Mesodermal cell (in vitro differentiated cells): ENCODE data around the gene LHX4.

Experiments
- H3K27ac ChIP-seq: 2 replicates; pipeline ENCODE4 v1.7.0; 2013; ENCODE audit warnings: mild to moderate bottlenecking, low read depth, low read length, moderate library complexity; ENCODE audit not compliant: severe bottlenecking
- H3K36me3 ChIP-seq: 2 replicates; pipeline ENCODE4 v1.7.1; 2013; ENCODE audit warnings: mild to moderate bottlenecking, low read length, moderate library complexity; ENCODE audit not compliant: control insufficient read depth, insufficient read depth
- H3K4me1 ChIP-seq: one replicate; pipeline ENCODE4 v1.7.1; 2013; ENCODE audit warnings: mild to moderate bottlenecking, low read length; ENCODE audit not compliant: insufficient read depth, control insufficient read depth, poor library complexity, severe bottlenecking
- H3K4me3 ChIP-seq: 2 replicates; pipeline ENCODE4 v1.7.0; 2013; ENCODE audit warnings: low read length, control low read depth, mild to moderate bottlenecking; ENCODE audit not compliant: insufficient read depth, poor library complexity, severe bottlenecking; ENCODE audit errors: extremely low read depth
- H3K9me3 ChIP-seq: 2 replicates; pipeline ENCODE4 v1.7.1; 2013; ENCODE audit warnings: mild to moderate bottlenecking, low read length, moderate library complexity; ENCODE audit not compliant: control insufficient read depth
- WGBS, 2 experiments: methylation state at CpG; one replicate each; pipeline ENCODE4 v1.1.5; 2013; ENCODE audit warnings: missing lambda C conversion rate in 2 of 2; ENCODE audit not compliant: insufficient coverage in 2 of 2; 5-methylcytosine and 5-hydroxymethylcytosine counted together

The LHX4 gene

GRCh38 chr1:180188091-180188506 lies 42.0 kb upstream of the LHX4 start:
- H3K27ac ChIP-seq = no peak overlapping the region
- no peak overlapping the region for H3K4me3 ChIP-seq
- no peaks in the 10 kb centered on the region for H3K9me3 ChIP-seq
- peaks cover 16% of the 10 kb centered on the region for H3K36me3 ChIP-seq
- H3K4me1 ChIP-seq = no peaks in the 10 kb centered on the region
- WGBS, 2 experiments = 43 to 60% methylated on average over 5 of the region's 8 CpGs

GRCh38 chr1:180188684-180189175 lies 41.3 kb upstream of the LHX4 start:
- no peaks in the 10 kb centered on the region for H3K4me1 ChIP-seq
- no peak overlapping the region for H3K27ac ChIP-seq
- no peaks in the 10 kb centered on the region for H3K9me3 ChIP-seq
- no peak overlapping the region for H3K4me3 ChIP-seq
- peaks cover 16% of the 10 kb centered on the region for H3K36me3 ChIP-seq
- 90 to 93% methylated on average over 4 to 5 of the region's 8 CpGs for WGBS, 2 experiments

GRCh38 chr1:180190091-180190490 lies 40.0 kb upstream of the LHX4 start:
- Histone ChIP-seq H3K4me3 (no peak overlapping the region), H3K4me1 (no peaks in the 10 kb centered on the region), H3K9me3 (no peaks in the 10 kb centered on the region), H3K36me3 (peaks cover 16% of the 10 kb centered on the region), H3K27ac (no peak overlapping the region)
- WGBS, 2 experiments = 93 to 95% methylated on average over 4 of the region's 5 CpGs

GRCh38 chr1:180192172-180192571 lies 37.9 kb upstream of the LHX4 start:
- no peaks in the 10 kb centered on the region for H3K4me1 ChIP-seq
- WGBS, 2 experiments = 85 to 92% methylated on average over 7 of the region's 7 CpGs
- peaks cover 24% of the 10 kb centered on the region for H3K36me3 ChIP-seq
- H3K4me3 ChIP-seq = no peak overlapping the region
- H3K9me3 ChIP-seq = no peaks in the 10 kb centered on the region
- no peak overlapping the region for H3K27ac ChIP-seq

GRCh38 chr1:180193141-180194047 lies 36.7 kb upstream of the LHX4 start:
- Histone ChIP-seq H3K36me3 (peaks cover 24% of the 10 kb centered on the region), H3K9me3 (no peaks in the 10 kb centered on the region)
- whole genome bisulfite sequencing, 2 experiments = 94 to 95% methylated on average over 18 of the region's 18 CpGs

GRCh38 chr1:180194048-180194425 lies 36.0 kb upstream of the LHX4 start:
- WGBS, 2 experiments = 88 to 96% methylated on average over 14 of the region's 14 CpGs
- Histone ChIP-seq H3K4me3 (no peak overlapping the region), H3K27ac (no peak overlapping the region), H3K36me3 (peaks cover 24% of the 10 kb centered on the region), H3K4me1 (no peaks in the 10 kb centered on the region), H3K9me3 (no peaks in the 10 kb centered on the region)

More at GRCh38 chr1:180193141-180194047, 36.7 kb upstream of the LHX4 start:
- H3K4me1 ChIP-seq = no peaks in the 10 kb centered on the region
- no peak overlapping the region for H3K27ac ChIP-seq
- no peak overlapping the region for H3K4me3 ChIP-seq

GRCh38 chr1:180194546-180195207 lies 35.4 kb upstream of the LHX4 start:
- Histone ChIP-seq H3K4me1 (no peaks in the 10 kb centered on the region), H3K36me3 (peaks cover 21% of the 10 kb centered on the region), H3K9me3 (no peaks in the 10 kb centered on the region), H3K27ac (no peak overlapping the region), H3K4me3 (no peak overlapping the region)
- 77 to 86% methylated on average over 11 to 17 of the region's 19 CpGs for WGBS, 2 experiments

GRCh38 chr1:180195401-180195800 lies 34.7 kb upstream of the LHX4 start:
- Histone ChIP-seq H3K4me1 (no peaks in the 10 kb centered on the region), H3K9me3 (no peaks in the 10 kb centered on the region), H3K4me3 (no peak overlapping the region), H3K36me3 (peaks cover 14% of the 10 kb centered on the region), H3K27ac (no peak overlapping the region)
- WGBS, 2 experiments = 100% methylated on average over 1 to 2 of the region's 3 CpGs

- peaks cover 10% of the 10 kb centered on the region for H3K36me3 ChIP-seq
- no peaks in the 10 kb centered on the region for H3K9me3 ChIP-seq
- H3K4me1 ChIP-seq = no peaks in the 10 kb centered on the region
- no peak overlapping the region for H3K4me3 ChIP-seq
- no peak overlapping the region for H3K27ac ChIP-seq
- WGBS, 2 experiments = 94 to 95% methylated on average over 2 to 7 of the region's 9 CpGs
Observed at GRCh38 chr1:180195916-180196315, 34.1 kb upstream of the LHX4 start.

- H3K36me3 ChIP-seq = peaks cover 8% of the 10 kb centered on the region
- WGBS, 2 experiments = 96 to 97% methylated on average over 12 to 14 of the region's 17 CpGs
- H3K9me3 ChIP-seq = no peaks in the 10 kb centered on the region
Observed at GRCh38 chr1:180196436-180197003, 33.5 kb upstream of the LHX4 start.

More at GRCh38 chr1:180196436-180197003, 33.5 kb upstream of the LHX4 start:
- H3K4me1 ChIP-seq = no peaks in the 10 kb centered on the region
- H3K4me3 ChIP-seq = no peak overlapping the region
- H3K27ac ChIP-seq = no peak overlapping the region
